ENCODE results near the gene ATP5PF. TPM values are rescaled to one million over a fixed set of nuclear protein-coding genes. Genes with fewer than 3 reads are reported as not detected.

The ATP5PF gene
- total RNA-seq, 1 experiment from 2014 or later = 132 TPM

GRCh38 chr21:25756190-25756932 lies 21.7 kb upstream of the ATP5PF start:
- intact Hi-C loops (cut with micrococcal nuclease) = no loop called here
- DNase-seq (ENCODE audit: low read depth, low spot score) = no peak
- no peaks in the 10 kb centered on the region for H3K9me3 ChIP-seq (ENCODE audit: control insufficient read depth in 1 of 2, insufficient read depth in 1 of 2, low read depth in 1 of 2, low read length in 2 of 2)
- no peak overlapping the region for H3K9ac ChIP-seq (ENCODE audit: low read length)
- ChIA-PET RAD21 (ENCODE audit: low non-redundant PET in 1 of 2, low total read pairs in 2 of 2, uncharacterized antibody in 2 of 2, unreplicated experiment in 2 of 2) (no interaction called here), POLR2A (no interaction called here), CTCF (interaction anchor here (1.1 kb wide), 1 partner anchor 46 kb away, joined by 3 read pairs; no protein-coding TSS in a partner anchor)
- no peak for ATAC-seq
- H3K79me2 ChIP-seq (ENCODE audit: insufficient read depth, low read length) = no peaks in the 10 kb centered on the region
- TF ChIP-seq JUND (IDR thresholded peaks at IDR 0.05) = no peak
- no peak for TF ChIP-seq ZNF274 (IDR thresholded peaks at IDR 0.05; ENCODE audit: low read depth, low read length)
- TF ChIP-seq, protein P1, sequence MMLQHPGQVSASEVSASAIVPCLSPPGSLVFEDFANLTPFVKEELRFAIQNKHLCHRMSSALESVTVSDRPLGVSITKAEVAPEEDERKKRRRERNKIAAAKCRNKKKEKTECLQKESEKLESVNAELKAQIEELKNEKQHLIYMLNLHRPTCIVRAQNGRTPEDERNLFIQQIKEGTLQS (IDR thresholded peaks at IDR 0.05) = no peak
- no peak for TF ChIP-seq SIN3A (IDR thresholded peaks at IDR 0.05; ENCODE audit: low read depth)
- no peak for TF ChIP-seq POLR2A (IDR thresholded peaks at IDR 0.05; ENCODE audit: borderline replicate concordance, extremely low read depth, insufficient read depth, insufficient read length)
- TF ChIP-seq, protein P2, sequence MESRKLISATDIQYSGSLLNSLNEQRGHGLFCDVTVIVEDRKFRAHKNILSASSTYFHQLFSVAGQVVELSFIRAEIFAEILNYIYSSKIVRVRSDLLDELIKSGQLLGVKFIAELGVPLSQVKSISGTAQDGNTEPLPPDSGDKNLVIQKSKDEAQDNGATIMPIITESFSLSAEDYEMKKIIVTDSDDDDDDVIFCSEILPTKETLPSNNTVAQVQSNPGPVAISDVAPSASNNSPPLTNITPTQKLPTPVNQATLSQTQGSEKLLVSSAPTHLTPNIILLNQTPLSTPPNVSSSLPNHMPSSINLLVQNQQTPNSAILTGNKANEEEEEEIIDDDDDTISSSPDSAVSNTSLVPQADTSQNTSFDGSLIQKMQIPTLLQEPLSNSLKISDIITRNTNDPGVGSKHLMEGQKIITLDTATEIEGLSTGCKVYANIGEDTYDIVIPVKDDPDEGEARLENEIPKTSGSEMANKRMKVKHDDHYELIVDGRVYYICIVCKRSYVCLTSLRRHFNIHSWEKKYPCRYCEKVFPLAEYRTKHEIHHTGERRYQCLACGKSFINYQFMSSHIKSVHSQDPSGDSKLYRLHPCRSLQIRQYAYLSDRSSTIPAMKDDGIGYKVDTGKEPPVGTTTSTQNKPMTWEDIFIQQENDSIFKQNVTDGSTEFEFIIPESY (IDR thresholded peaks at IDR 0.05; ENCODE audit: extremely low read depth, insufficient replicate concordance, low read length) = no peak
- no peak for TF ChIP-seq CEBPB (IDR thresholded peaks at IDR 0.05; ENCODE audit: low read depth)
- no peak for TF ChIP-seq TCF7L2 (IDR thresholded peaks at IDR 0.05; ENCODE audit: borderline replicate concordance, extremely low read depth, insufficient read depth, insufficient read length)
- no peak for TF ChIP-seq EZH2phosphoT487 (IDR thresholded peaks at IDR 0.05; ENCODE audit: borderline replicate concordance)
- TF ChIP-seq SRF (IDR thresholded peaks at IDR 0.05; ENCODE audit: low read depth) = no peak
- no peak for TF ChIP-seq ZFX (IDR thresholded peaks at IDR 0.05)
- no peak for TF ChIP-seq EZH2 (IDR thresholded peaks at IDR 0.05)
- no peak for TF ChIP-seq SP1 (IDR thresholded peaks at IDR 0.05; ENCODE audit: low read depth)
- TF ChIP-seq FOSL1 (IDR thresholded peaks at IDR 0.05; ENCODE audit: low read depth) = no peak
- H3K4me3 ChIP-seq (replicated peaks in 1 of 2; ENCODE audit: low read depth in 1 of 2, low read length in 2 of 2) = no peak overlapping the region
- H3K4me2 ChIP-seq (ENCODE audit: low read length) = no peak overlapping the region
- H3K27ac ChIP-seq (ENCODE audit: low read depth, low read length) = no peak overlapping the region
- no peaks in the 10 kb centered on the region for H3K9me2 ChIP-seq (ENCODE audit: insufficient read depth)
- peaks cover 10 to 28% of the 10 kb centered on the region in 2 experiments; a peak in 3 of 4 replicates for H3K36me3 ChIP-seq (ENCODE audit: control insufficient read depth in 1 of 2, insufficient read depth in 2 of 2, low read length in 2 of 2)
- no peaks in the 10 kb centered on the region for H4K20me1 ChIP-seq (ENCODE audit: insufficient read depth)
- H2AFZ ChIP-seq (ENCODE audit: low read depth, low read length, poor library complexity, severe bottlenecking) = no peak overlapping the region
- H3K27me3 ChIP-seq (ENCODE audit: insufficient read depth, low read length) = no peaks in the 10 kb centered on the region
- no TSS peak for BruUV-seq (replicated peaks)
- no peaks in the 10 kb centered on the region for H3K4me1 ChIP-seq (ENCODE audit: control insufficient read depth in 1 of 2, insufficient read depth in 2 of 2, low read length in 2 of 2)
